ENCODE results near the gene SIGLEC6. TPM values are rescaled to one million over a fixed set of nuclear protein-coding genes. Genes with fewer than 3 reads are reported as not detected.

Gene SIGLEC6
- total and polyA plus RNA-seq, 7 donors: 0.55 to 2.1 (median 0.82) TPM; not detected in 2

GRCh38 chr19:51566489-51567100, 35.1 kb upstream of the SIGLEC6 start:
- 71 to 75% methylated on average over 8 of the region's 8 CpGs for WGBS, 2 donors
- TF ChIP-seq POLR2A (IDR thresholded peaks at IDR 0.05): no peak
- TF ChIP-seq POLR2AphosphoS5 (IDR thresholded peaks at IDR 0.05): no peak
- TF ChIP-seq, protein P1, sequence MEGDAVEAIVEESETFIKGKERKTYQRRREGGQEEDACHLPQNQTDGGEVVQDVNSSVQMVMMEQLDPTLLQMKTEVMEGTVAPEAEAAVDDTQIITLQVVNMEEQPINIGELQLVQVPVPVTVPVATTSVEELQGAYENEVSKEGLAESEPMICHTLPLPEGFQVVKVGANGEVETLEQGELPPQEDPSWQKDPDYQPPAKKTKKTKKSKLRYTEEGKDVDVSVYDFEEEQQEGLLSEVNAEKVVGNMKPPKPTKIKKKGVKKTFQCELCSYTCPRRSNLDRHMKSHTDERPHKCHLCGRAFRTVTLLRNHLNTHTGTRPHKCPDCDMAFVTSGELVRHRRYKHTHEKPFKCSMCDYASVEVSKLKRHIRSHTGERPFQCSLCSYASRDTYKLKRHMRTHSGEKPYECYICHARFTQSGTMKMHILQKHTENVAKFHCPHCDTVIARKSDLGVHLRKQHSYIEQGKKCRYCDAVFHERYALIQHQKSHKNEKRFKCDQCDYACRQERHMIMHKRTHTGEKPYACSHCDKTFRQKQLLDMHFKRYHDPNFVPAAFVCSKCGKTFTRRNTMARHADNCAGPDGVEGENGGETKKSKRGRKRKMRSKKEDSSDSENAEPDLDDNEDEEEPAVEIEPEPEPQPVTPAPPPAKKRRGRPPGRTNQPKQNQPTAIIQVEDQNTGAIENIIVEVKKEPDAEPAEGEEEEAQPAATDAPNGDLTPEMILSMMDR (IDR thresholded peaks at IDR 0.05): no peak
- TF ChIP-seq EP300 (IDR thresholded peaks at IDR 0.05): no peak

GRCh38 chr19:51565583-51565982, 34.1 kb upstream of the SIGLEC6 start:
- no peak for DNase-seq
- 57 to 59% methylated on average over 4 of the region's 4 CpGs for WGBS, 2 donors
- Histone ChIP-seq H3K4me1 (no peaks in the 10 kb centered on the region), H3K4me3 (no peak overlapping the region), H3K36me3 (no peaks in the 10 kb centered on the region), H3K9me3 (no peaks in the 10 kb centered on the region), H3K27me3 (peaks cover 0 to 19% (median 0%) of the 10 kb centered on the region in 3 donors), H3K27ac (no peak overlapping the region)
- TF ChIP-seq, protein P1 (IDR thresholded peaks at IDR 0.05): no peak
- TF ChIP-seq EP300 (IDR thresholded peaks at IDR 0.05) (no peak), POLR2AphosphoS5 (IDR thresholded peaks at IDR 0.05) (no peak), POLR2A (IDR thresholded peaks at IDR 0.05) (no peak)
- intact Hi-C loops (cut with DNase I): no loop called here

More at GRCh38 chr19:51566489-51567100, 35.1 kb upstream of the SIGLEC6 start:
- intact Hi-C loops (cut with DNase I): no loop called here
- Histone ChIP-seq H3K27me3 (peaks cover 0 to 17% (median 0%) of the 10 kb centered on the region in 3 donors), H3K4me3 (no peak overlapping the region), H3K4me1 (peaks cover 0 to 1% (median under 1%) of the 10 kb centered on the region in 4 donors), H3K27ac (no peak overlapping the region), H3K9me3 (no peaks in the 10 kb centered on the region), H3K36me3 (no peaks in the 10 kb centered on the region)
- DNase-seq: no peak

GRCh38 chr19:51564791-51565190, 33.3 kb upstream of the SIGLEC6 start:
- Histone ChIP-seq H3K36me3 (no peaks in the 10 kb centered on the region), H3K27ac (no peak overlapping the region), H3K9me3 (no peaks in the 10 kb centered on the region), H3K4me1 (no peaks in the 10 kb centered on the region), H3K4me3 (no peak overlapping the region), H3K27me3 (peaks cover 0 to 25% (median 0%) of the 10 kb centered on the region in 3 donors)
- intact Hi-C loops (cut with DNase I): no loop called here
- no peak for DNase-seq
- WGBS, 2 donors: 31 to 47% methylated on average over 6 of the region's 6 CpGs
- TF ChIP-seq EP300 (IDR thresholded peaks at IDR 0.05) (no peak), POLR2A (IDR thresholded peaks at IDR 0.05) (no peak), POLR2AphosphoS5 (IDR thresholded peaks at IDR 0.05) (no peak)
- TF ChIP-seq, protein P1 (IDR thresholded peaks at IDR 0.05): no peak

- TF ChIP-seq POLR2A (IDR thresholded peaks at IDR 0.05): no peak
- TF ChIP-seq, protein P1 (IDR thresholded peaks at IDR 0.05): no peak
- no peak for TF ChIP-seq POLR2AphosphoS5 (IDR thresholded peaks at IDR 0.05)
- no peak for TF ChIP-seq EP300 (IDR thresholded peaks at IDR 0.05)
- intact Hi-C loops (cut with DNase I): no loop called here
- Histone ChIP-seq H3K27ac (no peak overlapping the region), H3K36me3 (no peaks in the 10 kb centered on the region), H3K4me1 (no peaks in the 10 kb centered on the region), H3K9me3 (no peaks in the 10 kb centered on the region), H3K27me3 (peaks cover 0 to 31% (median 0%) of the 10 kb centered on the region in 3 donors), H3K4me3 (no peak overlapping the region)
- WGBS, 2 donors: 34 to 37% methylated on average over 4 of the region's 4 CpGs
- no peak for DNase-seq
Observed at GRCh38 chr19:51560339-51560738, 28.9 kb upstream of the SIGLEC6 start.
